ENCODE data around the gene ACOT11. TPM values are rescaled to one million over a fixed set of nuclear protein-coding genes. Genes with fewer than 3 reads are reported as not detected.

Gene ACOT11
- total RNA-seq, 1 experiment from 2014 or later = 1.9 TPM

DNA sequence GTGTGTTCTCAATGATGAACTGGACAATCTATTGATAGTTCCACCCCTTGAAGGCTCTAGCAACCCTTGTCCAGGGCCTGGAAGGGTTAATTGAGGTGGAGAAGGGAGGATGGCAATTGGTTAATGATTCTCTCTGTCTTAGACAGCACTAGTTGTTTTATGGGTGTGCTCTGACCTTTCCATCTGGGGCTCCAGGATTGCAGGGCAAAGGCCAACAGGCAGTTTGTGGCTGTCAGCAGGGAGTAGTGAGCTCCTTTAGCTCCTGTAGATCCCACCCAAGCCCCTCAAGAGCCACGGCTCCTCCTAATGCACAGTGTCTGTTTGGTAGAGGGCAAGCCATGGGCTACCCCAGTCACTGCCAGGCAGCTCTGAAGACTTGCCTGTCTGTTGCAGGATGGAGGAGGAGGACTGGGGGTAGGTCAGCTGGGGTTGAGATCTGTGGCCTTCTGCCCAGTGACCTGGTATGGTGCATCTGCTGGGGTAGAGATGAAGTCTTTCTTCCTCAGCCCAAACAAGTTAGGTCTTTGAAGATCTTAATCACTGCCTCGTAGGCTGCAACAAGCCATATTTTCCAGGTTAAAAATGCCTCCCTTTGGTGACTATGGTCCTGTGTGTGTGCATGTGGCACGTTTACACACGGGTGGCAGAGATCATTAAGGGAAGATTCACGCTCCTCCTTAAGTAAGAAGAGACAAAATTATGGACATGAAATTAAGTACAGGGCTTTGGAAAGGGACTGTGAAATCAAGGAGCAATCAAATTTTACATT, 101.3 kb downstream of the ACOT11 start:
- in situ Hi-C loops (cut with HindIII; ENCODE audit: low pct_unique_long_range_greater_than_20kb, low sequenced_read_pairs) = no loop called here
- no peak for ATAC-seq
- DNase-seq (ENCODE audit: low read depth, low spot score) = no peak
- intact Hi-C loops (cut with micrococcal nuclease; ENCODE audit: unreplicated experiment) = no loop called here
- no peak overlapping the region for H3K4me3 ChIP-seq (ENCODE audit: low read depth in 2 of 2, low read length in 2 of 2)
- POLR2A ChIA-PET = no interaction called here
- no peak overlapping the region for H3K27ac ChIP-seq (ENCODE audit: low read length)
- CTCF ChIA-PET = no interaction called here
- TF ChIP-seq POLR2AphosphoS5 (IDR thresholded peaks at IDR 0.05; ENCODE audit: low read depth, low read length) (no peak), CTCF (IDR thresholded peaks at IDR 0.05) (no peak), SIN3A (IDR thresholded peaks at IDR 0.05; ENCODE audit: borderline replicate concordance, insufficient read depth, low read depth, low read length) (no peak), TCF7L2 (IDR thresholded peaks at IDR 0.05; ENCODE audit: low read depth, low read length) (no peak)
- TF ChIP-seq, protein P1, sequence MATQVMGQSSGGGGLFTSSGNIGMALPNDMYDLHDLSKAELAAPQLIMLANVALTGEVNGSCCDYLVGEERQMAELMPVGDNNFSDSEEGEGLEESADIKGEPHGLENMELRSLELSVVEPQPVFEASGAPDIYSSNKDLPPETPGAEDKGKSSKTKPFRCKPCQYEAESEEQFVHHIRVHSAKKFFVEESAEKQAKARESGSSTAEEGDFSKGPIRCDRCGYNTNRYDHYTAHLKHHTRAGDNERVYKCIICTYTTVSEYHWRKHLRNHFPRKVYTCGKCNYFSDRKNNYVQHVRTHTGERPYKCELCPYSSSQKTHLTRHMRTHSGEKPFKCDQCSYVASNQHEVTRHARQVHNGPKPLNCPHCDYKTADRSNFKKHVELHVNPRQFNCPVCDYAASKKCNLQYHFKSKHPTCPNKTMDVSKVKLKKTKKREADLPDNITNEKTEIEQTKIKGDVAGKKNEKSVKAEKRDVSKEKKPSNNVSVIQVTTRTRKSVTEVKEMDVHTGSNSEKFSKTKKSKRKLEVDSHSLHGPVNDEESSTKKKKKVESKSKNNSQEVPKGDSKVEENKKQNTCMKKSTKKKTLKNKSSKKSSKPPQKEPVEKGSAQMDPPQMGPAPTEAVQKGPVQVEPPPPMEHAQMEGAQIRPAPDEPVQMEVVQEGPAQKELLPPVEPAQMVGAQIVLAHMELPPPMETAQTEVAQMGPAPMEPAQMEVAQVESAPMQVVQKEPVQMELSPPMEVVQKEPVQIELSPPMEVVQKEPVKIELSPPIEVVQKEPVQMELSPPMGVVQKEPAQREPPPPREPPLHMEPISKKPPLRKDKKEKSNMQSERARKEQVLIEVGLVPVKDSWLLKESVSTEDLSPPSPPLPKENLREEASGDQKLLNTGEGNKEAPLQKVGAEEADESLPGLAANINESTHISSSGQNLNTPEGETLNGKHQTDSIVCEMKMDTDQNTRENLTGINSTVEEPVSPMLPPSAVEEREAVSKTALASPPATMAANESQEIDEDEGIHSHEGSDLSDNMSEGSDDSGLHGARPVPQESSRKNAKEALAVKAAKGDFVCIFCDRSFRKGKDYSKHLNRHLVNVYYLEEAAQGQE (IDR thresholded peaks at IDR 0.05; ENCODE audit: insufficient read depth in 1 of 2, low read depth in 2 of 2, low read length in 1 of 2) = no peak
- no TSS peak for BruUV-seq (replicated peaks)
- H3K9me3 ChIP-seq (ENCODE audit: control insufficient read depth, insufficient read depth, low read depth, low read length) = no peaks in the 10 kb centered on the region
- H3K4me1 ChIP-seq (ENCODE audit: control insufficient read depth, insufficient read depth, low read length) = no peaks in the 10 kb centered on the region
- no peaks in the 10 kb centered on the region for H3K36me3 ChIP-seq (ENCODE audit: control insufficient read depth, insufficient read depth, low read length)
- H3K27me3 ChIP-seq (ENCODE audit: control insufficient read depth, insufficient read depth, low read length) = no peaks in the 10 kb centered on the region

- intact Hi-C loops (cut with micrococcal nuclease; ENCODE audit: unreplicated experiment) = no loop called here
- DNase-seq (ENCODE audit: low read depth, low spot score) (no peak), ATAC-seq (no peak)
- POLR2A ChIA-PET = no interaction called here
- CTCF ChIA-PET = no interaction called here
- no TSS peak for BruUV-seq (replicated peaks)
- TF ChIP-seq, protein P1 (IDR thresholded peaks at IDR 0.05; ENCODE audit: insufficient read depth in 1 of 2, low read depth in 2 of 2, low read length in 1 of 2) = no peak
- no peak for TF ChIP-seq SIN3A (IDR thresholded peaks at IDR 0.05; ENCODE audit: borderline replicate concordance, insufficient read depth, low read depth, low read length)
- no peak for TF ChIP-seq CTCF (IDR thresholded peaks at IDR 0.05)
- no peak for TF ChIP-seq POLR2AphosphoS5 (IDR thresholded peaks at IDR 0.05; ENCODE audit: low read depth, low read length)
- H3K27ac ChIP-seq (ENCODE audit: low read length) = no peak overlapping the region
- no peaks in the 10 kb centered on the region for H3K36me3 ChIP-seq (ENCODE audit: control insufficient read depth, insufficient read depth, low read length)
- no peaks in the 10 kb centered on the region for H3K4me1 ChIP-seq (ENCODE audit: control insufficient read depth, insufficient read depth, low read length)
- H3K9me3 ChIP-seq (ENCODE audit: control insufficient read depth, insufficient read depth, low read depth, low read length) = no peaks in the 10 kb centered on the region
- no peaks in the 10 kb centered on the region for H3K27me3 ChIP-seq (ENCODE audit: control insufficient read depth, insufficient read depth, low read length)
- in situ Hi-C loops (cut with HindIII; ENCODE audit: low pct_unique_long_range_greater_than_20kb, low sequenced_read_pairs) = no loop called here
- no peak overlapping the region for H3K4me3 ChIP-seq (ENCODE audit: low read depth in 2 of 2, low read length in 2 of 2)
Observed at GRCh38 chr1:54649921-54650320, 101.9 kb downstream of the ACOT11 start.
